ENCODE data around the gene HSPBP1. TPM values are rescaled to one million over a fixed set of nuclear protein-coding genes. Genes with fewer than 3 reads are reported as not detected.

Gene HSPBP1
- total and polyA plus RNA-seq, 2 of the 13 experiments (the other 11 are each of a cell fraction or from before 2014, with no cell fraction given) = 22.3 to 33.7 TPM

GRCh38 chr19:55212447-55212846, 67.5 kb downstream of the HSPBP1 start (continued):
- TF ChIP-seq, protein P1, sequence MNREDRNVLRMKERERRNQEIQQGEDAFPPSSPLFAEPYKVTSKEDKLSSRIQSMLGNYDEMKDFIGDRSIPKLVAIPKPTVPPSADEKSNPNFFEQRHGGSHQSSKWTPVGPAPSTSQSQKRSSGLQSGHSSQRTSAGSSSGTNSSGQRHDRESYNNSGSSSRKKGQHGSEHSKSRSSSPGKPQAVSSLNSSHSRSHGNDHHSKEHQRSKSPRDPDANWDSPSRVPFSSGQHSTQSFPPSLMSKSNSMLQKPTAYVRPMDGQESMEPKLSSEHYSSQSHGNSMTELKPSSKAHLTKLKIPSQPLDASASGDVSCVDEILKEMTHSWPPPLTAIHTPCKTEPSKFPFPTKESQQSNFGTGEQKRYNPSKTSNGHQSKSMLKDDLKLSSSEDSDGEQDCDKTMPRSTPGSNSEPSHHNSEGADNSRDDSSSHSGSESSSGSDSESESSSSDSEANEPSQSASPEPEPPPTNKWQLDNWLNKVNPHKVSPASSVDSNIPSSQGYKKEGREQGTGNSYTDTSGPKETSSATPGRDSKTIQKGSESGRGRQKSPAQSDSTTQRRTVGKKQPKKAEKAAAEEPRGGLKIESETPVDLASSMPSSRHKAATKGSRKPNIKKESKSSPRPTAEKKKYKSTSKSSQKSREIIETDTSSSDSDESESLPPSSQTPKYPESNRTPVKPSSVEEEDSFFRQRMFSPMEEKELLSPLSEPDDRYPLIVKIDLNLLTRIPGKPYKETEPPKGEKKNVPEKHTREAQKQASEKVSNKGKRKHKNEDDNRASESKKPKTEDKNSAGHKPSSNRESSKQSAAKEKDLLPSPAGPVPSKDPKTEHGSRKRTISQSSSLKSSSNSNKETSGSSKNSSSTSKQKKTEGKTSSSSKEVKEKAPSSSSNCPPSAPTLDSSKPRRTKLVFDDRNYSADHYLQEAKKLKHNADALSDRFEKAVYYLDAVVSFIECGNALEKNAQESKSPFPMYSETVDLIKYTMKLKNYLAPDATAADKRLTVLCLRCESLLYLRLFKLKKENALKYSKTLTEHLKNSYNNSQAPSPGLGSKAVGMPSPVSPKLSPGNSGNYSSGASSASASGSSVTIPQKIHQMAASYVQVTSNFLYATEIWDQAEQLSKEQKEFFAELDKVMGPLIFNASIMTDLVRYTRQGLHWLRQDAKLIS (CRISPR knock-in tag; IDR thresholded peaks at IDR 0.05) = no peak
- TF ChIP-seq GZF1 (CRISPR knock-in tag; IDR thresholded peaks at IDR 0.05) (no peak), FOXA3 (CRISPR knock-in tag; IDR thresholded peaks at IDR 0.05) (0 out of 2 replicates have a peak, but pooled peaks have one; percentile 14), SETDB1 (CRISPR knock-in tag; IDR thresholded peaks at IDR 0.05; ENCODE audit: borderline replicate concordance) (no peak), SMAD3 (CRISPR knock-in tag; IDR thresholded peaks at IDR 0.05) (peak; percentile 31; the same call in 1 of the 2 replicates), CREB1 (IDR thresholded peaks at IDR 0.05) (no peak), CREB1 (CRISPR knock-in tag; IDR thresholded peaks at IDR 0.05) (no peak), ATF4 (CRISPR knock-in tag; IDR thresholded peaks at IDR 0.05) (no peak), HMG20A (CRISPR knock-in tag; IDR thresholded peaks at IDR 0.05; ENCODE audit: borderline replicate concordance) (no peak), ZBTB43 (CRISPR knock-in tag; conservative IDR thresholded peaks at IDR 0.05) (no peak), ZNF331 (CRISPR knock-in tag; IDR thresholded peaks at IDR 0.05) (no peak), ZNF605 (CRISPR knock-in tag; IDR thresholded peaks at IDR 0.05) (no peak), ZNF503 (CRISPR knock-in tag; IDR thresholded peaks at IDR 0.05) (no peak), ZNF569 (CRISPR knock-in tag; IDR thresholded peaks at IDR 0.05; ENCODE audit: borderline replicate concordance) (no peak), ZBTB3 (CRISPR knock-in tag; IDR thresholded peaks at IDR 0.05; ENCODE audit: borderline replicate concordance, low read depth) (no peak), KLF9 (CRISPR knock-in tag; IDR thresholded peaks at IDR 0.05; ENCODE audit: low read depth) (no peak), IKZF5 (CRISPR knock-in tag; IDR thresholded peaks at IDR 0.05) (no peak), FOXC1 (CRISPR knock-in tag; IDR thresholded peaks at IDR 0.05; ENCODE audit: borderline replicate concordance) (no peak), SIX4 (CRISPR knock-in tag; IDR thresholded peaks at IDR 0.05) (no peak), ZNF704 (CRISPR knock-in tag; IDR thresholded peaks at IDR 0.05; ENCODE audit: borderline replicate concordance) (no peak), CBX5 (CRISPR knock-in tag; IDR thresholded peaks at IDR 0.05; ENCODE audit: borderline replicate concordance) (0 out of 2 replicates have a peak, but pooled peaks have one; percentile 40)

Measured in HepG2 (cell line).